GM12874 (cell line): ENCODE measurements around the gene EPHB1.
A peak's percentile ranks its signal among the peaks of the same experiment; 100 is the strongest.

Source experiments
- TF ChIP-seq, protein P1 (sequence below): IDR thresholded peaks from 2 replicates; pipeline ENCODE4 v1.5.1; 2011; ENCODE audit warnings: low read depth, mild to moderate bottlenecking, control low read depth, low read length, moderate library complexity; ENCODE audit not compliant: insufficient read depth

EPHB1 gene

DNA sequence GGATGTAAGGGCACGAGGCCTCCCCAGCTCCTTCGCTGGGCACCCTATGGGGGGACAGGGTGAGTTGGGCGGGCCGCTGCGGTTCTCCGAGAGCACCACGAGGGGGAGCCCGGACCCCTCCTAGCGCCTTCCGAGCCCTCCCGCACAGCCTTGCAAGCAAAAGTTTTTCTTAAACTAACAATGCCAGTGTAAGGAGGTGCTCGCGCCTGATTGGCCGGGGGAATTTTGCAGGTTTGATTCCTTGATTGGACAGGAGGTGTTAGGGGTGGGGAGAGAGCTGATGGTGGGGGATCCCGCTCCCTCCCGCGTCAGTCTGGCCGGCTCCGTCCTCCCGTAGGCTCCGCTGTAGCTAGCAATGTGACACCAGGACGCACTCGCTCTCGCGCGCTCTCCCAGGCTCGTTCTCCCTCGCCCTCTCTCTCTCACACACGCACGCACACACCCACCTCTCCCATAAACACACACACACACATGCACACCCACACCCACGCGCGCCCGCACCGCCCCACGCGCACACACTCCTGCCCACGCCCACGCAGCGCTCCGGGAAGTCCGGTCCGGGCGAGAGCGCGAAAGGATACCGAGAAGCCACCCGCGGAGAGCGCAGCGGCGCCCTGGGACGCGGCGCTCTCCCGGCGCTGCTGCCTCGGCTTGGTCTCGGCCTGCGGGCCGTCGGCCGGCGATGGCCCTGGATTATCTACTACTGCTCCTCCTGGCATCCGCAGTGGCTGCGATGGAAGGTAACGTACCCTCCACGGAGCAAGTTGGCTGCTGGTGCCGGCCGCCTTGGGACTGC, at the start of gene EPHB1:
Gene EPHB1, plus strand, starts transcription at position 311 of the 796 bp plus-strand sequence.
- TF ChIP-seq, protein P1, sequence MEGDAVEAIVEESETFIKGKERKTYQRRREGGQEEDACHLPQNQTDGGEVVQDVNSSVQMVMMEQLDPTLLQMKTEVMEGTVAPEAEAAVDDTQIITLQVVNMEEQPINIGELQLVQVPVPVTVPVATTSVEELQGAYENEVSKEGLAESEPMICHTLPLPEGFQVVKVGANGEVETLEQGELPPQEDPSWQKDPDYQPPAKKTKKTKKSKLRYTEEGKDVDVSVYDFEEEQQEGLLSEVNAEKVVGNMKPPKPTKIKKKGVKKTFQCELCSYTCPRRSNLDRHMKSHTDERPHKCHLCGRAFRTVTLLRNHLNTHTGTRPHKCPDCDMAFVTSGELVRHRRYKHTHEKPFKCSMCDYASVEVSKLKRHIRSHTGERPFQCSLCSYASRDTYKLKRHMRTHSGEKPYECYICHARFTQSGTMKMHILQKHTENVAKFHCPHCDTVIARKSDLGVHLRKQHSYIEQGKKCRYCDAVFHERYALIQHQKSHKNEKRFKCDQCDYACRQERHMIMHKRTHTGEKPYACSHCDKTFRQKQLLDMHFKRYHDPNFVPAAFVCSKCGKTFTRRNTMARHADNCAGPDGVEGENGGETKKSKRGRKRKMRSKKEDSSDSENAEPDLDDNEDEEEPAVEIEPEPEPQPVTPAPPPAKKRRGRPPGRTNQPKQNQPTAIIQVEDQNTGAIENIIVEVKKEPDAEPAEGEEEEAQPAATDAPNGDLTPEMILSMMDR, result peak; percentile 94

- TF ChIP-seq, protein P1, result no peak
These were observed 46.4 kb upstream of the EPHB1 start for GRCh38 chr3:134748698-134749097.

- TF ChIP-seq, protein P1, result no peak
These were observed 45.9 kb upstream of the EPHB1 start for GRCh38 chr3:134749174-134749573.

- TF ChIP-seq, protein P1, result no peak
These were observed 45.1 kb upstream of the EPHB1 start for GRCh38 chr3:134749802-134750553.

GRCh38 chr3:134751831-134752230, 43.2 kb upstream of the EPHB1 start:
- TF ChIP-seq, protein P1, result no peak

GRCh38 chr3:134752761-134753461, 42.1 kb upstream of the EPHB1 start:
- TF ChIP-seq, protein P1, result no peak

DNA sequence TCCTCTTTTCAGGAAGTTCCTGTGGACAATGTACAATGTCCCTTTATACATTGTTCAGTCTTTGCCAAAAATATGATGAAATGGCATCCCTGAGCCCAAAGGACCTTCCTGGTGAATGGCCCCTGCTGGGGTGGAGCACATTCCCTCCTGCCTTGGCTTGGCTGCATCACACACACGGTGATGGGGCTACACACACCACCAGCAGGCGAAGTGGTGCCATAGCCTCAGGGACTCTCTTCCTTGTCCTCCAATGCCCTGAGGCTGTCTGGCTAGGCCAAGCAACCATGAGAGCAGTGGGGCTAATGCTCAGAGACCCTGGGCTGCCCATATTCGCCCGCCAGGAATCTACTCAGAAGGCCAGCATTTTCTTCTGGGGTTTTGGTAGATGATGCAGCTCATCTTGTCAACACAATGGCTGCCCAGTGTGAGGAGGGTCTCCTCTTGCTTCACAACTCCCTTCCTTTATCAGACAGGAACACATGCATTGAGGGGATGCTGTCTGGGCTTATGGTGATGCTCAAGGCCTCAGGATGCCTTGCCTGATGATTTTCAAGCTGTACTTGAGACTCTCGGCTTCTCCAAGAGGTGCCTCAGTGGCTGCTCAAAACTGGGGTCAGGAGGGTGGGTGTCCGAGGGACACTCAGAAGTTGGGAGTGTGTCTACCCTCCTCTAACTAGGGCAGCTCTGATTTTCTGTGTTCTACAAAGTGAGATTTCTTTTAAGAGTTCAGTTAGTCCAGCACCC, 40.9 kb upstream of the EPHB1 start:
- TF ChIP-seq, protein P1, result no peak
